MM.1S (cell line): ENCODE data around the gene BPIFB2.

Experiments used
- EZH2 ChIP-seq: fragments of 300-600 bp; sonication (generic); optimal IDR thresholded peaks from 2 replicates; pipeline ENCODE3; 2017; ENCODE audit warnings: low read depth, mild to moderate bottlenecking, antibody characterized with exemption, low read length, mixed read lengths
- EZH2phosphoT487 ChIP-seq: fragments of 300-600 bp; sonication (generic); IDR thresholded peaks from 2 replicates; pipeline ENCODE4 v1.6.1; 2018; ENCODE audit warnings: antibody characterized with exemption, low read length
- TF ChIP-seq, protein P1 (sequence below): fragments of 300-600 bp; sonication (generic); IDR thresholded peaks from 2 replicates; pipeline ENCODE4 v1.5.1; 2016; ENCODE audit warnings: antibody characterized with exemption, low read length, mixed read lengths

DNA sequence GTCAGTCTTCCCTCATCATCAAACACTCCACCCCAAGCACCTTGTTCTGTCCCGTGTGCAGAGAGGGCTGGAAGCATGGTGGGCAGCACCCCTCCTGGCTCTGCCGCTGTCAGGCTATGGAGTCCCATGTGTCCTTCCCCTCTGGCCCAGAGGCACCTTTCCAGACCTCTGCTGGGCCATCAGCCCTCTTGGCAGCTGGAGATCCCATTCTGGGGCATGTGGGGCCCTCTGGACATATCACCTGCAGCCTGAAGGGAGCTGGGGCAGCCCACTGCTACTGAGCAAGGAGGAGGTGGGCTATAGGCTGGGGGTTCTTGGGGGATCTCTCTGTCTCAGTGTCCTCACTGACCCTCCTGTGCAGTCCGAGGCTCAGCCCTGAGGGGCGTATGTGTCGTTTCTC lies 45.5 kb upstream of the BPIFB2 start:
- TF ChIP-seq, protein P1, sequence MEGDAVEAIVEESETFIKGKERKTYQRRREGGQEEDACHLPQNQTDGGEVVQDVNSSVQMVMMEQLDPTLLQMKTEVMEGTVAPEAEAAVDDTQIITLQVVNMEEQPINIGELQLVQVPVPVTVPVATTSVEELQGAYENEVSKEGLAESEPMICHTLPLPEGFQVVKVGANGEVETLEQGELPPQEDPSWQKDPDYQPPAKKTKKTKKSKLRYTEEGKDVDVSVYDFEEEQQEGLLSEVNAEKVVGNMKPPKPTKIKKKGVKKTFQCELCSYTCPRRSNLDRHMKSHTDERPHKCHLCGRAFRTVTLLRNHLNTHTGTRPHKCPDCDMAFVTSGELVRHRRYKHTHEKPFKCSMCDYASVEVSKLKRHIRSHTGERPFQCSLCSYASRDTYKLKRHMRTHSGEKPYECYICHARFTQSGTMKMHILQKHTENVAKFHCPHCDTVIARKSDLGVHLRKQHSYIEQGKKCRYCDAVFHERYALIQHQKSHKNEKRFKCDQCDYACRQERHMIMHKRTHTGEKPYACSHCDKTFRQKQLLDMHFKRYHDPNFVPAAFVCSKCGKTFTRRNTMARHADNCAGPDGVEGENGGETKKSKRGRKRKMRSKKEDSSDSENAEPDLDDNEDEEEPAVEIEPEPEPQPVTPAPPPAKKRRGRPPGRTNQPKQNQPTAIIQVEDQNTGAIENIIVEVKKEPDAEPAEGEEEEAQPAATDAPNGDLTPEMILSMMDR = no peak
- no peak for TF ChIP-seq EZH2phosphoT487
- TF ChIP-seq EZH2 = no peak
